ENCODE measurements around the gene KCNK3. TPM values are rescaled to one million over a fixed set of nuclear protein-coding genes. Genes with fewer than 3 reads are reported as not detected.

Gene KCNK3
- total RNA-seq, 4 donors from 2014 or later = 2.1 to 13.0 (median 7.9) TPM

DNA sequence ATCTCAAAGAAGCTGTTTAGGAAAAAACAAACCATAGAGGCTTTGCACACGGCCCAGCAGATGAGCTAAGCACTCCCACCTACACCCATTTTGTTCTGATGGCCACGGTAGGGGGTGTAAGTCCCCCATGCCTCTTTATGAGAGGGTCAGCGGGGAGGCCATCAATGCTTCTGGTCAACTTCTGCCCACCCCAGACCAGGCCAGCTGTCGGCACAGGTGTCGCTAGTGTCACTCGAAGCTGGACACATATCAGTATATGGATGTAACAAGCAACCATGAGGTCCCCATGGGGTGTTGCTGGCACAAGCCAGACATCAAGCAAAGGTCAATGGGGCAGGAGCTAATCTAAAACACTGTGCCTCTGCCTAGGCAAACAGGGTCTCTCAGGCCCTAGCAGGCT lies 47.8 kb downstream of the KCNK3 start:
- Histone ChIP-seq H3K9me3 (no peaks in the 10 kb centered on the region), H3K4me3 (no peak overlapping the region), H3K27ac (replicated peaks in 1 of 4) (no peak overlapping the region), H3K4me1 (peaks cover 3 to 11% (median 6%) of the 10 kb centered on the region in 4 donors), H3K36me3 (no peaks in the 10 kb centered on the region), H3K27me3 (no peaks in the 10 kb centered on the region)
- no peak for DNase-seq (ENCODE audit: extremely low spot score)
- TF ChIP-seq EP300 (IDR thresholded peaks at IDR 0.05) (no peak), POLR2AphosphoS5 (IDR thresholded peaks at IDR 0.05) (no peak), POLR2A (IDR thresholded peaks at IDR 0.05; ENCODE audit: low read depth) (no peak)
- TF ChIP-seq, protein P1, sequence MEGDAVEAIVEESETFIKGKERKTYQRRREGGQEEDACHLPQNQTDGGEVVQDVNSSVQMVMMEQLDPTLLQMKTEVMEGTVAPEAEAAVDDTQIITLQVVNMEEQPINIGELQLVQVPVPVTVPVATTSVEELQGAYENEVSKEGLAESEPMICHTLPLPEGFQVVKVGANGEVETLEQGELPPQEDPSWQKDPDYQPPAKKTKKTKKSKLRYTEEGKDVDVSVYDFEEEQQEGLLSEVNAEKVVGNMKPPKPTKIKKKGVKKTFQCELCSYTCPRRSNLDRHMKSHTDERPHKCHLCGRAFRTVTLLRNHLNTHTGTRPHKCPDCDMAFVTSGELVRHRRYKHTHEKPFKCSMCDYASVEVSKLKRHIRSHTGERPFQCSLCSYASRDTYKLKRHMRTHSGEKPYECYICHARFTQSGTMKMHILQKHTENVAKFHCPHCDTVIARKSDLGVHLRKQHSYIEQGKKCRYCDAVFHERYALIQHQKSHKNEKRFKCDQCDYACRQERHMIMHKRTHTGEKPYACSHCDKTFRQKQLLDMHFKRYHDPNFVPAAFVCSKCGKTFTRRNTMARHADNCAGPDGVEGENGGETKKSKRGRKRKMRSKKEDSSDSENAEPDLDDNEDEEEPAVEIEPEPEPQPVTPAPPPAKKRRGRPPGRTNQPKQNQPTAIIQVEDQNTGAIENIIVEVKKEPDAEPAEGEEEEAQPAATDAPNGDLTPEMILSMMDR (IDR thresholded peaks at IDR 0.05) = no peak
- 88% methylated on average over 6 of the region's 6 CpGs for WGBS
- intact Hi-C loops (cut with DNase I) = no loop called here

DNA sequence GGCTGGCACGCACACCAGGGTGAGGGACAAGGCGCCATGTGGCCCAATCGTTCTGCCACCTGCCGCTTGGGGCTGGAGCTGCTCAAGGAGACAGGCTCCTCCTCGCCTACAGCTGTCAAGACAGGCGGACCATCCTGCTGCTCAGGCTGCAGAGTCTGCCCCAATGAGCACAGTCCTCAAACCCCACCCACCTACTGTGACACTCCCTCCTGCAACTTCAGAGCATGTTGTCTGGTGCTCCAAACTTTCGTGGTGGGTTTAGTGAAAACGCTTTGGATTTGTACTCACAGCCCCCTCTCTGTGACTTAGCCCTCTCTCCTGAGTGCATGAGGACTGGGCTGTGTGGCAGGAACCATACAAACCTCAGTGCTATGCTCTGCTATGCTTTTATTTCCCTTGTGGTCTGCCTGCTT lies 48.4 kb downstream of the KCNK3 start:
- no peak for DNase-seq (ENCODE audit: extremely low spot score)
- H3K36me3 ChIP-seq = no peaks in the 10 kb centered on the region
- TF ChIP-seq, protein P1 (IDR thresholded peaks at IDR 0.05) = no peak
- no peak for TF ChIP-seq POLR2A (IDR thresholded peaks at IDR 0.05; ENCODE audit: low read depth)
- H3K27me3 ChIP-seq = no peaks in the 10 kb centered on the region
- no peak overlapping the region for H3K4me3 ChIP-seq
- no peak overlapping the region for H3K27ac ChIP-seq (replicated peaks in 1 of 4)
- H3K4me1 ChIP-seq = peaks cover under 1 to 13% (median 8%) of the 10 kb centered on the region in 4 donors
- WGBS = 49% methylated on average over 5 of the region's 8 CpGs
- no peaks in the 10 kb centered on the region for H3K9me3 ChIP-seq
- intact Hi-C loops (cut with DNase I) = no loop called here

DNA sequence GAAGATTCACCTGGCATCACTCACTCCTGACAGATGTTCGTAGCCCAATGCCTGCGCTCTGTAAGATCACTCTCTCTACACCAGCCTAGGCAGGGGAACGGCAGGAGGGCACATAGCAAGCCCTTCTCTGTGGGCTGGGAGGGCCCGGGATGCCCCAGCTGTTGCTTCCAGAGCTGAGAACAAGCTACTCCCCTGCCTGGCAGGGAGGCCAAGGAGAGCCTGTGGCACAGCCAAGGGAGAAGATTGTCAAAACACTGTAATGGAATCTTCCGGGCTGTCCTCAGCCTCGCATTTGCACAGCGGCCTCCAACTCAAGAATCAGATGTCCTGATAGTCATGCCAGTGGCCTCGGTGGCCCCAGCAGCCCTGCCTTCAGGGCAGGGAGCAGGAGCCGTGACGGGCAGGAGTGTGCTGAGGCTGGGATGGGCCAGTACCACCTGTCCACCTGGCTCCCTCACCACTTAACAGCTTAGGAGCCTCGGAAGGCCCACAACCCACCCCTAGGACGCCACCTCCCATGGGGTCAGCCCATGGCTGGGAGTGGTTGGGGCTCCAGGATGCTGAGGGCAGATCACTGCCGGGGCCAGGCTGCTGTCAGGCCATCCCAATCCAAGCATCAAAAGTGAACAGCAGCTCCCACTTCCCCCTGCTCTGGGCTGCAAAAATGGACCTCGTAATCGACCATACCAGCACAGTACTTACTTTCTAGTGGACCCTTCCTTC lies 49.7 kb downstream of the KCNK3 start:
- no peak for DNase-seq (ENCODE audit: extremely low spot score)
- no peaks in the 10 kb centered on the region for H3K36me3 ChIP-seq
- no peak overlapping the region for H3K27ac ChIP-seq (replicated peaks in 1 of 4)
- peaks cover 0 to 8% (median 3%) of the 10 kb centered on the region in 4 donors for H3K4me1 ChIP-seq
- no peaks in the 10 kb centered on the region for H3K9me3 ChIP-seq
- H3K27me3 ChIP-seq = no peaks in the 10 kb centered on the region
- WGBS = 75% methylated on average over 7 of the region's 15 CpGs
- H3K4me3 ChIP-seq = no peak overlapping the region
- intact Hi-C loops (cut with DNase I) = no loop called here
- TF ChIP-seq, protein P1 (IDR thresholded peaks at IDR 0.05) = no peak
- no peak for TF ChIP-seq EP300 (IDR thresholded peaks at IDR 0.05)
- TF ChIP-seq POLR2AphosphoS5 (IDR thresholded peaks at IDR 0.05) = no peak
- TF ChIP-seq POLR2A (IDR thresholded peaks at IDR 0.05; ENCODE audit: low read depth) = no peak

DNA sequence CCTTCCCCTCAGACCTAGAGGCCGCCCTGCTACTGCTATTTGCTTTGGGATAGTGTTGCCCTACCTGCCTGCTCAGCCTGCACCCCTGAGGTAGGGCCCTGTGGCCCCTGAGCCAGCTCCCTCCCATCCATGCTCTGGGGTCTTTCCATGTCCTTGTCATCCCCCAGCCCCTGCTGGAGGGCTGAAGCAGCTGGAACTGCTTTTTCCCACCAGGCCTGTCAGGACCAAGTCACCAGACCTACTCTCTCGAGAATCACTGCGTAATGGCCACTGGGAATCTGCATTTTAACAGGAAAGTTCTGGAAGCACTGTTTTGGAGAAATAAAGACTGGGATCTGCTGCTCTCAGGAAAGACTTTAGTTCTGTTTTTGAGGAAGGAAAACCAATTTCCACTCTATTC lies 51.3 kb downstream of the KCNK3 start:
- Histone ChIP-seq H3K9me3 (no peaks in the 10 kb centered on the region), H3K4me3 (no peak overlapping the region), H3K27ac (replicated peaks in 1 of 4) (no peak overlapping the region), H3K27me3 (no peaks in the 10 kb centered on the region), H3K4me1 (peaks cover 0 to 8% (median 3%) of the 10 kb centered on the region in 4 donors), H3K36me3 (no peaks in the 10 kb centered on the region)
- 93% methylated on average over 3 of the region's 3 CpGs for whole genome bisulfite sequencing
- intact Hi-C loops (cut with DNase I) = no loop called here
- DNase-seq (ENCODE audit: extremely low spot score) = no peak
- TF ChIP-seq POLR2AphosphoS5 (IDR thresholded peaks at IDR 0.05) (no peak), EP300 (IDR thresholded peaks at IDR 0.05) (no peak), POLR2A (IDR thresholded peaks at IDR 0.05; ENCODE audit: low read depth) (no peak)
- TF ChIP-seq, protein P1 (IDR thresholded peaks at IDR 0.05) = no peak

DNA sequence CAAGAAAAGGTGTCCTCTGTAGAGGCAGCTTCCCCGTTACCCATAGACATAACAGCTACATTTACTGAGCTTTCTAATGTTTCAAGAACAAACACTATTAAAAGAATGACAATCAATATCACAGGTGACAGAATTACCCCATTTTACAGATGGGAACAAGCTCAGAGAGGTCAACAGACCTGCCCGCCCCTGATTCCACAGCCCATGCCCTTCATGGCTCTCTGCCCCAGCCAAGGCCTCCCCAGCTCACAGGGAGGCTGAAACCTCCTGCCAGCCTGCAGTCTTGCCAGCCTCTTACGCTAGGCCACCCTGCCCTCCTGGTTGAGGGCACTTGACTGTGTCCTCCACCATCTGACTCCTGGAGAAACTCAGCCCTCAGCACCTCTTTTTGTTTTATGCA lies 52.4 kb downstream of the KCNK3 start:
- Histone ChIP-seq H3K4me3 (no peak overlapping the region), H3K4me1 (peaks cover 0 to 8% (median 3%) of the 10 kb centered on the region in 4 donors), H3K27me3 (no peaks in the 10 kb centered on the region), H3K36me3 (no peaks in the 10 kb centered on the region), H3K27ac (replicated peaks in 1 of 4) (no peak overlapping the region), H3K9me3 (no peaks in the 10 kb centered on the region)
- TF ChIP-seq POLR2A (IDR thresholded peaks at IDR 0.05; ENCODE audit: low read depth) (no peak), POLR2AphosphoS5 (IDR thresholded peaks at IDR 0.05) (no peak), EP300 (IDR thresholded peaks at IDR 0.05) (no peak)
- TF ChIP-seq, protein P1 (IDR thresholded peaks at IDR 0.05) = no peak
- no peak for DNase-seq (ENCODE audit: extremely low spot score)
- intact Hi-C loops (cut with DNase I) = loop anchor here (1.0 kb wide), 1 partner anchor 140 kb away; no protein-coding TSS in a partner anchor
- WGBS = 89% methylated on average over 3 of the region's 3 CpGs
